ENCODE measurements around the gene EGFR.

EGFR gene

GRCh38 chr7:55043691-55044370 is 25.0 kb downstream of the EGFR start:
- no peak for DNase-seq
- H3K27me3 ChIP-seq: no peaks in the 10 kb centered on the region
- H3K4me3 ChIP-seq (ENCODE audit: low read depth, low read length): no peak overlapping the region
- peaks cover 20% of the 10 kb centered on the region for H3K4me1 ChIP-seq
- TF ChIP-seq, protein P1, sequence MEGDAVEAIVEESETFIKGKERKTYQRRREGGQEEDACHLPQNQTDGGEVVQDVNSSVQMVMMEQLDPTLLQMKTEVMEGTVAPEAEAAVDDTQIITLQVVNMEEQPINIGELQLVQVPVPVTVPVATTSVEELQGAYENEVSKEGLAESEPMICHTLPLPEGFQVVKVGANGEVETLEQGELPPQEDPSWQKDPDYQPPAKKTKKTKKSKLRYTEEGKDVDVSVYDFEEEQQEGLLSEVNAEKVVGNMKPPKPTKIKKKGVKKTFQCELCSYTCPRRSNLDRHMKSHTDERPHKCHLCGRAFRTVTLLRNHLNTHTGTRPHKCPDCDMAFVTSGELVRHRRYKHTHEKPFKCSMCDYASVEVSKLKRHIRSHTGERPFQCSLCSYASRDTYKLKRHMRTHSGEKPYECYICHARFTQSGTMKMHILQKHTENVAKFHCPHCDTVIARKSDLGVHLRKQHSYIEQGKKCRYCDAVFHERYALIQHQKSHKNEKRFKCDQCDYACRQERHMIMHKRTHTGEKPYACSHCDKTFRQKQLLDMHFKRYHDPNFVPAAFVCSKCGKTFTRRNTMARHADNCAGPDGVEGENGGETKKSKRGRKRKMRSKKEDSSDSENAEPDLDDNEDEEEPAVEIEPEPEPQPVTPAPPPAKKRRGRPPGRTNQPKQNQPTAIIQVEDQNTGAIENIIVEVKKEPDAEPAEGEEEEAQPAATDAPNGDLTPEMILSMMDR (IDR thresholded peaks at IDR 0.05; ENCODE audit: low read depth, low read length): no peak
- H3K9me3 ChIP-seq: no peaks in the 10 kb centered on the region; the same call in 1 of the 2 replicates
- peaks cover 40% of the 10 kb centered on the region for H3K36me3 ChIP-seq

DNA sequence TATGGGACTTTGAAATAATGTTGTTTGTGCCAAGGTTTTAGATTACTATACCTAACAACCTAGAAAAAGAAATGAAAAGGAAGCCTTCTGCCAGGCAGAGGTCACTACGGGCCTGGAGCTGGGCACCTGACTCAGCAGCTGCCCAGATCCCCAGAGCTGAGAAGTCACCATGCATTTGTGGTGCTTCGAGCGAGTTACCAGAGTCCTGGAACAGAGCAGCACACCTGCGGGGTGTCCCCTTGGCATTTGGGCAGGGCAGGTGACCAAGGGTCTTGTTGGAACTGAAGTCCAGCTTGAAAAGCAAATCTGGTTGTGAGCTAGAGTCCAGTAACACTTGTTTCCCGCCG is 25.5 kb downstream of the EGFR start:
- Histone ChIP-seq H3K36me3 (peaks cover 36% of the 10 kb centered on the region), H3K4me3 (ENCODE audit: low read depth, low read length) (no peak overlapping the region), H3K4me1 (peaks cover 20% of the 10 kb centered on the region), H3K9me3 (no peaks in the 10 kb centered on the region; the same call in 1 of the 2 replicates), H3K27me3 (no peaks in the 10 kb centered on the region)
- no peak for DNase-seq
- TF ChIP-seq, protein P1 (IDR thresholded peaks at IDR 0.05; ENCODE audit: low read depth, low read length): no peak

DNA sequence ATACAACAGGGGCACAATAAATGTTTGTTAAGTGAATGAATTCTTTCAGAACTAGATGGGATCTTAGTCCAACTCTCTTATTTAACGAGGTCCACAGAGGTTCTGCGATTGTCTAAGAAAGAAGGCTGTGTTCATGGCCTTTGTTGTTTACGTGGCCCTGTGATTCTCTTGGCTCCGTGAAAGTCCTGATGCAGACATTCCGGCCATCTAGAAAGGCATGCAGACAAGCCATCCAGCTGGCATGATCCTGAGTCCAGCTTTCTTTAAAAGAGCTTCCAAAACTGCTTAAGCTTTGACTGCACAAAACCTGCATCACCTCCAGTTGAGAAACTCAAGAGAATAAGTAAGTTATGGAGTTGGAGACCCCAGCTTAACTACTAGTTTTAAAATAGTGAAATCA is 26.0 kb downstream of the EGFR start:
- H3K9me3 ChIP-seq: no peaks in the 10 kb centered on the region; the same call in 1 of the 2 replicates
- no peak overlapping the region for H3K4me3 ChIP-seq (ENCODE audit: low read depth, low read length)
- no peaks in the 10 kb centered on the region for H3K27me3 ChIP-seq
- H3K36me3 ChIP-seq: peaks cover 31% of the 10 kb centered on the region
- peaks cover 21% of the 10 kb centered on the region for H3K4me1 ChIP-seq
- TF ChIP-seq, protein P1 (IDR thresholded peaks at IDR 0.05; ENCODE audit: low read depth, low read length): no peak
- DNase-seq: no peak

- no peaks in the 10 kb centered on the region for H3K27me3 ChIP-seq
- DNase-seq: no peak
- peaks cover 30% of the 10 kb centered on the region for H3K36me3 ChIP-seq
- no peak overlapping the region for H3K4me3 ChIP-seq (ENCODE audit: low read depth, low read length)
- TF ChIP-seq, protein P1 (IDR thresholded peaks at IDR 0.05; ENCODE audit: low read depth, low read length): no peak
- H3K9me3 ChIP-seq: no peaks in the 10 kb centered on the region; the same call in 1 of the 2 replicates
- peaks cover 26% of the 10 kb centered on the region for H3K4me1 ChIP-seq
Observed at GRCh38 chr7:55046582-55047342, 27.9 kb downstream of the EGFR start.

GRCh38 chr7:55048221-55048859 is 29.5 kb downstream of the EGFR start:
- TF ChIP-seq, protein P1 (IDR thresholded peaks at IDR 0.05; ENCODE audit: low read depth, low read length): no peak
- H3K4me1 ChIP-seq: peaks cover 29% of the 10 kb centered on the region
- no peak overlapping the region for H3K4me3 ChIP-seq (ENCODE audit: low read depth, low read length)
- no peaks in the 10 kb centered on the region for H3K9me3 ChIP-seq
- DNase-seq: no peak
- no peaks in the 10 kb centered on the region for H3K27me3 ChIP-seq
- peaks cover 37% of the 10 kb centered on the region for H3K36me3 ChIP-seq
